Measurements from ENCODE around the gene ZSCAN10.

DNA sequence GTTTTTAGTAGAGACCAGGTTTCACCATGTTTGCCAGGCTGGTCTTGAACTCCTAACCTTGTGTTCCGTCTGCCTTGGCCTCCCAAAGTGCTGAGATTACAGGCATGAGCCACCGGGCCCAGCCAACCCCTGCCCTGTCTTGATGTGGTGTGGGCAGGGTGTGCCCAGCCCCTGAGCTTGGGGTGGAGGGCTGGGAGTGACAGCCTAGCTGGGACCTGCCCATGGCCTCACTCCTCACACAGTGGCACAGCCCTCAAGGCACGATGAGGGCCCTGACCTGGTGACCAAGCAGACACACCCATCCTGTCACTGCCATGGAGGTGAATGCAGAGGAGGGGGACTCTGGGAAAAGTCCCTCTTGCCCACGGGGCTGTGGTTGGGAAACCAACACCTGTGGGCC, 30.6 kb downstream of the ZSCAN10 start:
- TF ChIP-seq CTCF (conservative IDR thresholded peaks at IDR 0.05; ENCODE audit: low read depth in 2 of 2): no peak
- TF ChIP-seq, protein P1, sequence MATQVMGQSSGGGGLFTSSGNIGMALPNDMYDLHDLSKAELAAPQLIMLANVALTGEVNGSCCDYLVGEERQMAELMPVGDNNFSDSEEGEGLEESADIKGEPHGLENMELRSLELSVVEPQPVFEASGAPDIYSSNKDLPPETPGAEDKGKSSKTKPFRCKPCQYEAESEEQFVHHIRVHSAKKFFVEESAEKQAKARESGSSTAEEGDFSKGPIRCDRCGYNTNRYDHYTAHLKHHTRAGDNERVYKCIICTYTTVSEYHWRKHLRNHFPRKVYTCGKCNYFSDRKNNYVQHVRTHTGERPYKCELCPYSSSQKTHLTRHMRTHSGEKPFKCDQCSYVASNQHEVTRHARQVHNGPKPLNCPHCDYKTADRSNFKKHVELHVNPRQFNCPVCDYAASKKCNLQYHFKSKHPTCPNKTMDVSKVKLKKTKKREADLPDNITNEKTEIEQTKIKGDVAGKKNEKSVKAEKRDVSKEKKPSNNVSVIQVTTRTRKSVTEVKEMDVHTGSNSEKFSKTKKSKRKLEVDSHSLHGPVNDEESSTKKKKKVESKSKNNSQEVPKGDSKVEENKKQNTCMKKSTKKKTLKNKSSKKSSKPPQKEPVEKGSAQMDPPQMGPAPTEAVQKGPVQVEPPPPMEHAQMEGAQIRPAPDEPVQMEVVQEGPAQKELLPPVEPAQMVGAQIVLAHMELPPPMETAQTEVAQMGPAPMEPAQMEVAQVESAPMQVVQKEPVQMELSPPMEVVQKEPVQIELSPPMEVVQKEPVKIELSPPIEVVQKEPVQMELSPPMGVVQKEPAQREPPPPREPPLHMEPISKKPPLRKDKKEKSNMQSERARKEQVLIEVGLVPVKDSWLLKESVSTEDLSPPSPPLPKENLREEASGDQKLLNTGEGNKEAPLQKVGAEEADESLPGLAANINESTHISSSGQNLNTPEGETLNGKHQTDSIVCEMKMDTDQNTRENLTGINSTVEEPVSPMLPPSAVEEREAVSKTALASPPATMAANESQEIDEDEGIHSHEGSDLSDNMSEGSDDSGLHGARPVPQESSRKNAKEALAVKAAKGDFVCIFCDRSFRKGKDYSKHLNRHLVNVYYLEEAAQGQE (IDR thresholded peaks at IDR 0.05; ENCODE audit: unreplicated experiment): no peak
- TF ChIP-seq POLR2AphosphoS5 (IDR thresholded peaks at IDR 0.05; ENCODE audit: low read depth): no peak
- TF ChIP-seq CREB1 (CRISPR knock-in tag; IDR thresholded peaks at IDR 0.05; ENCODE audit: low read depth): no peak
- TF ChIP-seq EZH2 (IDR thresholded peaks at IDR 0.05; ENCODE audit: low read depth, unreplicated experiment): no peak
- no peak for TF ChIP-seq EZH2phosphoT487 (IDR thresholded peaks at IDR 0.05; ENCODE audit: unreplicated experiment)
- TF ChIP-seq ZNF331 (CRISPR knock-in tag; IDR thresholded peaks at IDR 0.05; ENCODE audit: low read depth): no peak
- no peak for TF ChIP-seq JUNB (IDR thresholded peaks at IDR 0.05; ENCODE audit: unreplicated experiment)
- no peak for TF ChIP-seq ZNF114 (CRISPR knock-in tag; IDR thresholded peaks at IDR 0.05)
- no peak for TF ChIP-seq NANOG (IDR thresholded peaks at IDR 0.05; ENCODE audit: borderline replicate concordance)

Measured in GM23338 (cell line).